Measurements from ENCODE around the gene CRAT.

GRCh38 chr9:129139233-129139992 is 28.8 kb upstream of the CRAT start:
- TF ChIP-seq CTCF (IDR thresholded peaks at IDR 0.05 in 4 of 5, conservative IDR thresholded peaks at IDR 0.05 in 1 of 5) = peak; percentile 95 to 96 (median 96)
- TF ChIP-seq POLR2A (IDR thresholded peaks at IDR 0.05) = no peak

Measured in gastrocnemius medialis (tissue), 4 donors.